ENCODE results near the gene SLC15A1. TPM values are rescaled to one million over a fixed set of nuclear protein-coding genes. Genes with fewer than 3 reads are reported as not detected.
A peak's percentile ranks its signal among the peaks of the same experiment; 100 is the strongest.

SLC15A1 gene
- polyA plus RNA-seq, 2 of the 4 experiments (the other 2 are of a cell fraction): 0.04 to 0.09 TPM

DNA sequence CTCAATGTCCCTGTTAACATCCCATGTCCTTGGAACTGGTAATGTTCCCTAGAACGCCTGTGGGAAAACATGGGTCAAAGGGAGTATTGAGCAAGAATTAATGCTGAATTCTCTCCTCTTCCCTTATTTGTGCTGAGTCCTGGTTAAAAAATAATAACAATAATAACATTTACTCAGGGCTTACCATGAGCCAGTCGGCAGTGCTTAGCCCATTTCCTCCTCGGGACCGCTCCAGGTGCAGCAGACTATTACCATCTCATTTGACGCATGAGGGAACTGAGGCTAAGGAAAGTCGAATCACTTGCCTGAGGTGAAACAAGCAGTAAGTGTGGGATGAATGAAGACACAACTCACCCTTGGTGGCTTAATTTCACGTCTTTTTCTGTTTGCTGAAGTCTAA lies 33.6 kb upstream of the SLC15A1 start:
- TF ChIP-seq KDM5A (IDR thresholded peaks at IDR 0.05): no peak
- H3K4me2 ChIP-seq: no peak overlapping the region
- FAIRE-seq (no peak), ATAC-seq (no peak), DNase-seq (ENCODE audit: low read depth in 1 of 2, low spot score in 1 of 2) (no peak)
- 55% methylated on average over 7 of the region's 7 CpGs for WGBS (ENCODE audit: missing lambda C conversion rate)
- H3K4me3 ChIP-seq: no peak overlapping the region
- POLR2A ChIA-PET: no interaction called here
- H3K27ac ChIP-seq: no peak overlapping the region
- H3K9me3 ChIP-seq: no peaks in the 10 kb centered on the region
- CTCF ChIA-PET: no interaction called here
- 0 out of 3 replicates have a peak, but pooled peaks cover 4% of the 10 kb centered on the region for H3K4me1 ChIP-seq

DNA sequence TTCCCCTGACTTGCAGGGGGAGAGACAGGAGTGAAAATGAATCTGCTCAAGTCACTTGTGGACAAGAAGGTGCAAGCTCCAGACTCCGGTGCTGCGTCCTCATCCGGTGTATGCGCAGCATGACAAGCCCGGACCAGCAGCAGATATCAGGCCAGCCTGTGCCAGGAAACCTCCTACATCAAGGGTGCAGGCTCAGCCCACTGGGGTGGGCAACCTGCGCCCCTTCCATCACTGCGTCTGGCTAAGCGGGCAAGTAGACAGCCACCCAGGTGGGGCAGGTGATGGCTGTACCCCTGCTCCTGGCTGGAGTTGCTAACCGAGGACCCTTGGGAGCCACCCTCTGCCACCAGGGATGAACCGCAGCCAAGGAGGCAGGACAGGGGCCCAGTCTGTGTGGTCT lies 32.9 kb upstream of the SLC15A1 start:
- DNase-seq (ENCODE audit: low read depth in 1 of 2, low spot score in 1 of 2) (no peak), FAIRE-seq (no peak), ATAC-seq (peak in 1 of 2 experiments; percentile 33; a peak in 1 of 6 replicates)
- CTCF ChIA-PET: interaction anchor here (0.6 kb wide), 1 partner anchor 710 kb away, joined by 3 read pairs; no protein-coding TSS in a partner anchor
- H3K9me3 ChIP-seq: no peaks in the 10 kb centered on the region
- H3K27ac ChIP-seq: no peak overlapping the region
- H3K4me3 ChIP-seq: no peak overlapping the region
- TF ChIP-seq FOSB (CRISPR knock-in tag; IDR thresholded peaks at IDR 0.05): no peak
- TF ChIP-seq RARB (CRISPR knock-in tag; IDR thresholded peaks at IDR 0.05): no peak
- TF ChIP-seq RFX5 (IDR thresholded peaks at IDR 0.05): no peak
- TF ChIP-seq SMC3 (IDR thresholded peaks at IDR 0.05): no peak
- TF ChIP-seq, protein P1, sequence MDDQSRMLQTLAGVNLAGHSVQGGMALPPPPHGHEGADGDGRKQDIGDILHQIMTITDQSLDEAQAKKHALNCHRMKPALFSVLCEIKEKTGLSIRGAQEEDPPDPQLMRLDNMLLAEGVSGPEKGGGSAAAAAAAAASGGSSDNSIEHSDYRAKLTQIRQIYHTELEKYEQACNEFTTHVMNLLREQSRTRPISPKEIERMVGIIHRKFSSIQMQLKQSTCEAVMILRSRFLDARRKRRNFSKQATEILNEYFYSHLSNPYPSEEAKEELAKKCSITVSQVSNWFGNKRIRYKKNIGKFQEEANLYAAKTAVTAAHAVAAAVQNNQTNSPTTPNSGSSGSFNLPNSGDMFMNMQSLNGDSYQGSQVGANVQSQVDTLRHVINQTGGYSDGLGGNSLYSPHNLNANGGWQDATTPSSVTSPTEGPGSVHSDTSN (IDR thresholded peaks at IDR 0.05): no peak
- TF ChIP-seq CBX8 (IDR thresholded peaks at IDR 0.05): no peak
- TF ChIP-seq, protein P2, sequence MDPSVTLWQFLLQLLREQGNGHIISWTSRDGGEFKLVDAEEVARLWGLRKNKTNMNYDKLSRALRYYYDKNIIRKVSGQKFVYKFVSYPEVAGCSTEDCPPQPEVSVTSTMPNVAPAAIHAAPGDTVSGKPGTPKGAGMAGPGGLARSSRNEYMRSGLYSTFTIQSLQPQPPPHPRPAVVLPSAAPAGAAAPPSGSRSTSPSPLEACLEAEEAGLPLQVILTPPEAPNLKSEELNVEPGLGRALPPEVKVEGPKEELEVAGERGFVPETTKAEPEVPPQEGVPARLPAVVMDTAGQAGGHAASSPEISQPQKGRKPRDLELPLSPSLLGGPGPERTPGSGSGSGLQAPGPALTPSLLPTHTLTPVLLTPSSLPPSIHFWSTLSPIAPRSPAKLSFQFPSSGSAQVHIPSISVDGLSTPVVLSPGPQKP (IDR thresholded peaks at IDR 0.05; ENCODE audit: low read depth, low read length): no peak
- TF ChIP-seq, protein P3, sequence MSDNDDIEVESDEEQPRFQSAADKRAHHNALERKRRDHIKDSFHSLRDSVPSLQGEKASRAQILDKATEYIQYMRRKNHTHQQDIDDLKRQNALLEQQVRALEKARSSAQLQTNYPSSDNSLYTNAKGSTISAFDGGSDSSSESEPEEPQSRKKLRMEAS (IDR thresholded peaks at IDR 0.05): no peak
- TF ChIP-seq MAFK (IDR thresholded peaks at IDR 0.05; ENCODE audit: partially characterized antibody): no peak
- TF ChIP-seq, protein P4, sequence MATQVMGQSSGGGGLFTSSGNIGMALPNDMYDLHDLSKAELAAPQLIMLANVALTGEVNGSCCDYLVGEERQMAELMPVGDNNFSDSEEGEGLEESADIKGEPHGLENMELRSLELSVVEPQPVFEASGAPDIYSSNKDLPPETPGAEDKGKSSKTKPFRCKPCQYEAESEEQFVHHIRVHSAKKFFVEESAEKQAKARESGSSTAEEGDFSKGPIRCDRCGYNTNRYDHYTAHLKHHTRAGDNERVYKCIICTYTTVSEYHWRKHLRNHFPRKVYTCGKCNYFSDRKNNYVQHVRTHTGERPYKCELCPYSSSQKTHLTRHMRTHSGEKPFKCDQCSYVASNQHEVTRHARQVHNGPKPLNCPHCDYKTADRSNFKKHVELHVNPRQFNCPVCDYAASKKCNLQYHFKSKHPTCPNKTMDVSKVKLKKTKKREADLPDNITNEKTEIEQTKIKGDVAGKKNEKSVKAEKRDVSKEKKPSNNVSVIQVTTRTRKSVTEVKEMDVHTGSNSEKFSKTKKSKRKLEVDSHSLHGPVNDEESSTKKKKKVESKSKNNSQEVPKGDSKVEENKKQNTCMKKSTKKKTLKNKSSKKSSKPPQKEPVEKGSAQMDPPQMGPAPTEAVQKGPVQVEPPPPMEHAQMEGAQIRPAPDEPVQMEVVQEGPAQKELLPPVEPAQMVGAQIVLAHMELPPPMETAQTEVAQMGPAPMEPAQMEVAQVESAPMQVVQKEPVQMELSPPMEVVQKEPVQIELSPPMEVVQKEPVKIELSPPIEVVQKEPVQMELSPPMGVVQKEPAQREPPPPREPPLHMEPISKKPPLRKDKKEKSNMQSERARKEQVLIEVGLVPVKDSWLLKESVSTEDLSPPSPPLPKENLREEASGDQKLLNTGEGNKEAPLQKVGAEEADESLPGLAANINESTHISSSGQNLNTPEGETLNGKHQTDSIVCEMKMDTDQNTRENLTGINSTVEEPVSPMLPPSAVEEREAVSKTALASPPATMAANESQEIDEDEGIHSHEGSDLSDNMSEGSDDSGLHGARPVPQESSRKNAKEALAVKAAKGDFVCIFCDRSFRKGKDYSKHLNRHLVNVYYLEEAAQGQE (IDR thresholded peaks at IDR 0.05): no peak
- no peak for TF ChIP-seq RNF2 (IDR thresholded peaks at IDR 0.05; ENCODE audit: borderline replicate concordance, low read depth)
- no peak for TF ChIP-seq NFE2L2 (conservative IDR thresholded peaks at IDR 0.05; ENCODE audit: low read length)
- 0 out of 3 replicates have a peak, but pooled peaks cover 4% of the 10 kb centered on the region for H3K4me1 ChIP-seq
- no peak overlapping the region for H3K4me2 ChIP-seq
- WGBS (ENCODE audit: missing lambda C conversion rate): 80% methylated on average over 1 of the region's 10 CpGs
- POLR2A ChIA-PET: no interaction called here

DNA sequence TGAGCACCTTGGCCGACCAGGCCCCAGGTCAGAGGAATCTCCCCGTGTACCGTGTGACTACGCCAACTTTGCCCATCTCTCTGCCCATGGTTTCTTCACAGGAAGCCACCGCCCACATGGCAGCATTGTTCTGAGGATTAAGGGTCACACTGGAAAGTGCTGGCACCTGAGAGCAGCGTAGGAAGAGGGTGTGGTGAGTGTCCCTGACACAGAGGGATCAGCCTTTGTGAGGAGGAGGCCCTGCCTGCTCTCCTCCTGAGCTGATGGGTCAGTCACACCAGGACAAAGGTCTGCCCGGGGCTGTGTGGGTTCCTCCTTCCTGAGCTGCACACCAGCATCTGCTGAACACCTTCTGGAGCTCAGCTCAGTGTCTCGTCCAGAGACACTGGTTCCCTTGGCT lies 32.2 kb upstream of the SLC15A1 start:
- WGBS (ENCODE audit: missing lambda C conversion rate): 73% methylated on average over 8 of the region's 8 CpGs
- Histone ChIP-seq H3K4me1 (0 out of 3 replicates have a peak, but pooled peaks cover 4% of the 10 kb centered on the region), H3K4me3 (no peak overlapping the region), H3K27ac (0 out of 6 replicates have a peak overlapping the region, but pooled peaks of 1 of the 2 experiments have one; percentile 28), H3K9me3 (no peaks in the 10 kb centered on the region), H3K4me2 (no peak overlapping the region)
- DNase-seq (ENCODE audit: low read depth in 1 of 2, low spot score in 1 of 2) (no peak), FAIRE-seq (no peak), ATAC-seq (peak in 1 of 2 experiments; percentile 21; a peak in 1 of 6 replicates)
- ChIA-PET POLR2A (no interaction called here), CTCF (interaction anchor here (0.5 to 0.6 kb wide), 2 partner anchors 313 to 709 kb away, joined by 3 read pairs; no protein-coding TSS in a partner anchor)
- no peak for TF ChIP-seq RAD21 (conservative IDR thresholded peaks at IDR 0.05 in 1 of 2, IDR thresholded peaks at IDR 0.05 in 1 of 2)
- TF ChIP-seq KDM1A (IDR thresholded peaks at IDR 0.05; ENCODE audit: low read depth): no peak
- TF ChIP-seq, protein P5, sequence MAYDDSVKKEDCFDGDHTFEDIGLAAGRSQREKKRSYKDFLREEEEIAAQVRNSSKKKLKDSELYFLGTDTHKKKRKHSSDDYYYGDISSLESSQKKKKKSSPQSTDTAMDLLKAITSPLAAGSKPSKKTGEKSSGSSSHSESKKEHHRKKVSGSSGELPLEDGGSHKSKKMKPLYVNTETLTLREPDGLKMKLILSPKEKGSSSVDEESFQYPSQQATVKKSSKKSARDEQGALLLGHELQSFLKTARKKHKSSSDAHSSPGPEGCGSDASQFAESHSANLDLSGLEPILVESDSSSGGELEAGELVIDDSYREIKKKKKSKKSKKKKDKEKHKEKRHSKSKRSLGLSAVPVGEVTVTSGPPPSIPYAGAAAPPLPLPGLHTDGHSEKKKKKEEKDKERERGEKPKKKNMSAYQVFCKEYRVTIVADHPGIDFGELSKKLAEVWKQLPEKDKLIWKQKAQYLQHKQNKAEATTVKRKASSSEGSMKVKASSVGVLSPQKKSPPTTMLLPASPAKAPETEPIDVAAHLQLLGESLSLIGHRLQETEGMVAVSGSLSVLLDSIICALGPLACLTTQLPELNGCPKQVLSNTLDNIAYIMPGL (CRISPR knock-in tag; IDR thresholded peaks at IDR 0.05; ENCODE audit: borderline replicate concordance): no peak
- no peak for TF ChIP-seq BHLHE40 (IDR thresholded peaks at IDR 0.05; ENCODE audit: low read depth, low read length)
- TF ChIP-seq, protein P6, sequence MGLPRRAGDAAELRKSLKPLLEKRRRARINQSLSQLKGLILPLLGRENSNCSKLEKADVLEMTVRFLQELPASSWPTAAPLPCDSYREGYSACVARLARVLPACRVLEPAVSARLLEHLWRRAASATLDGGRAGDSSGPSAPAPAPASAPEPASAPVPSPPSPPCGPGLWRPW (IDR thresholded peaks at IDR 0.05): no peak
- TF ChIP-seq CHD2 (IDR thresholded peaks at IDR 0.05; ENCODE audit: low read length, partially characterized antibody): no peak
- no peak for TF ChIP-seq RCOR1 (IDR thresholded peaks at IDR 0.05; ENCODE audit: low read depth, low read length)
- TF ChIP-seq, protein P7, sequence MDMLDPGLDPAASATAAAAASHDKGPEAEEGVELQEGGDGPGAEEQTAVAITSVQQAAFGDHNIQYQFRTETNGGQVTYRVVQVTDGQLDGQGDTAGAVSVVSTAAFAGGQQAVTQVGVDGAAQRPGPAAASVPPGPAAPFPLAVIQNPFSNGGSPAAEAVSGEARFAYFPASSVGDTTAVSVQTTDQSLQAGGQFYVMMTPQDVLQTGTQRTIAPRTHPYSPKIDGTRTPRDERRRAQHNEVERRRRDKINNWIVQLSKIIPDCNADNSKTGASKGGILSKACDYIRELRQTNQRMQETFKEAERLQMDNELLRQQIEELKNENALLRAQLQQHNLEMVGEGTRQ (IDR thresholded peaks at IDR 0.05): no peak
- TF ChIP-seq HOXB13 (CRISPR knock-in tag; IDR thresholded peaks at IDR 0.05; ENCODE audit: low read depth): no peak
- TF ChIP-seq ZNF302 (CRISPR knock-in tag; IDR thresholded peaks at IDR 0.05): no peak
- TF ChIP-seq RFX5 (IDR thresholded peaks at IDR 0.05): no peak
- TF ChIP-seq, protein P2 (IDR thresholded peaks at IDR 0.05; ENCODE audit: low read depth, low read length): no peak
- no peak for TF ChIP-seq FOSB (CRISPR knock-in tag; IDR thresholded peaks at IDR 0.05)

Measured in A549 (cell line).